Middle frontal gyrus (tissue), 1 donor: ENCODE data around the gene AGK.
A peak's percentile ranks its signal among the peaks of the same experiment; 100 is the strongest.

Experiments used
- DNase-seq: peaks from one replicate; pipeline ENCODE4 v3.0.0-alpha.2; 2015; ENCODE audit warnings: low spot score; ENCODE audit errors: extremely low spot score

AGK gene

GRCh38 chr7:141586878-141587277 lies 35.7 kb downstream of the AGK start:
- no peak for DNase-seq

GRCh38 chr7:141587304-141587703 lies 36.1 kb downstream of the AGK start:
- no peak for DNase-seq

- no peak for DNase-seq
These were observed 37.7 kb downstream of the AGK start for GRCh38 chr7:141588912-141589311.

- DNase-seq = no peak
These were observed 38.9 kb downstream of the AGK start for GRCh38 chr7:141590071-141590470.

- no peak for DNase-seq
These were observed 39.5 kb downstream of the AGK start for GRCh38 chr7:141590666-141591065.

- peak; percentile 55 for DNase-seq
These were observed 41.9 kb downstream of the AGK start for GRCh38 chr7:141593134-141593533.

GRCh38 chr7:141597966-141598365 lies 46.8 kb downstream of the AGK start:
- DNase-seq = no peak

GRCh38 chr7:141598408-141598807 lies 47.2 kb downstream of the AGK start:
- DNase-seq = no peak

- no peak for DNase-seq
These were observed 49.2 kb downstream of the AGK start for GRCh38 chr7:141600168-141601006.

- no peak for DNase-seq
These were observed 58.4 kb downstream of the AGK start for GRCh38 chr7:141609576-141609975.

- DNase-seq = no peak
These were observed 59.5 kb downstream of the AGK start for GRCh38 chr7:141610671-141611070.

GRCh38 chr7:141612861-141613260 lies 61.7 kb downstream of the AGK start:
- no peak for DNase-seq

GRCh38 chr7:141617280-141617679 lies 66.1 kb downstream of the AGK start:
- DNase-seq = no peak

GRCh38 chr7:141619745-141620144 lies 68.5 kb downstream of the AGK start:
- DNase-seq = no peak

- DNase-seq = no peak
These were observed 73.6 kb downstream of the AGK start for GRCh38 chr7:141624763-141625162.

- no peak for DNase-seq
These were observed 79.4 kb downstream of the AGK start for GRCh38 chr7:141630621-141631020.

GRCh38 chr7:141631525-141631924 lies 80.3 kb downstream of the AGK start:
- no peak for DNase-seq

- DNase-seq = no peak
These were observed 82.9 kb downstream of the AGK start for GRCh38 chr7:141634065-141634464.

- no peak for DNase-seq
These were observed 84.8 kb downstream of the AGK start for GRCh38 chr7:141636053-141636452.

GRCh38 chr7:141640239-141640840 lies 89.1 kb downstream of the AGK start:
- no peak for DNase-seq

GRCh38 chr7:141641876-141642275 lies 90.7 kb downstream of the AGK start:
- no peak for DNase-seq

GRCh38 chr7:141645188-141645587 lies 94.0 kb downstream of the AGK start:
- DNase-seq = no peak
